PC-9 (cell line): ENCODE results near the gene PPIL4.

ENCODE experiments used
- CTCF ChIP-seq: fragments of 200-600 bp; sonication (generic); conservative IDR thresholded peaks from 2 replicates; pipeline ENCODE4 v1.6.1; 2017; ENCODE audit warnings: mixed run types, antibody characterized with exemption, mild to moderate bottlenecking, moderate library complexity
- EZH2 ChIP-seq: fragments of 200-600 bp; sonication (generic); IDR thresholded peaks from 2 replicates; pipeline ENCODE4 v1.8.0; 2017; ENCODE audit warnings: antibody characterized with exemption, low read depth

- TF ChIP-seq CTCF: no peak
- TF ChIP-seq EZH2: no peak
Measured at GRCh38 chr6:149470948-149471347, 74.9 kb downstream of the PPIL4 start.
